H1 (cell line): Measurements from ENCODE around the gene CNTNAP1. TPM values are rescaled to one million over a fixed set of nuclear protein-coding genes. Genes with fewer than 3 reads are reported as not detected.
A peak's percentile ranks its signal among the peaks of the same experiment; 100 is the strongest.

Experiments
- CTCF ChIA-PET: fragments of 300-600 bp; sonication (Branson Sonifier 250); formaldehyde crosslinking; loops from one replicate; lab custom pipeline; 2021; ENCODE audit not compliant: partially characterized antibody; lab: Charles Lee
- POLR2A ChIA-PET: fragments of 300-600 bp; sonication (Branson Sonifier 250); formaldehyde crosslinking; loops from one replicate; lab custom pipeline; 2021; ENCODE audit warnings: inconsistent platforms; ENCODE audit not compliant: partially characterized antibody; lab: Charles Lee
- DNase-seq, 2 experiments: peaks; one replicate each; pipeline versions ENCODE4 v3.0.0 to v3.0.0-alpha.2; 2010 to 2022; ENCODE audit warnings: low spot score in 2 of 2, low read depth in 1 of 2, mixed read lengths in 1 of 2
- FAIRE-seq: peaks from 2 replicates; lab custom pipeline; 2011; peaks lifted over from hg19 to GRCh38; lab: Jason Lieb, UNC
- H2AFZ ChIP-seq: 2 replicates; pipeline ENCODE4 v1.8.1; 2012; ENCODE audit warnings: low read length, inconsistent platforms
- H2AK5ac ChIP-seq: 2 replicates; pipeline ENCODE4 v1.6.1; 2013; ENCODE audit warnings: low read depth, low read length
- H2BK120ac ChIP-seq: replicated peaks from 2 replicates; pipeline ENCODE3; 2013; ENCODE audit warnings: low read depth, low read length, inconsistent platforms
- H2BK12ac ChIP-seq: 2 replicates; pipeline ENCODE4 v1.6.1; 2013; ENCODE audit warnings: low read depth, low read length
- H2BK15ac ChIP-seq: 2 replicates; pipeline ENCODE4 v1.6.1; 2013; ENCODE audit warnings: low read length
- H2BK20ac ChIP-seq: 2 replicates; pipeline ENCODE4 v1.6.1; 2013; ENCODE audit warnings: low read length
- H2BK5ac ChIP-seq: 2 replicates; pipeline ENCODE4 v1.6.1; 2013; ENCODE audit warnings: low read depth, low read length
- H3K14ac ChIP-seq: 2 replicates; pipeline ENCODE4 v1.6.1; 2013; ENCODE audit warnings: inconsistent platforms; ENCODE audit not compliant: insufficient read length
- H3K18ac ChIP-seq: 2 replicates; pipeline ENCODE4 v1.6.1; 2013; ENCODE audit warnings: low read length; ENCODE audit errors: extremely low read depth
- H3K23ac ChIP-seq: 2 replicates; pipeline ENCODE4 v1.6.1; 2013; ENCODE audit warnings: inconsistent platforms; ENCODE audit not compliant: insufficient read length
- H3K23me2 ChIP-seq: 2 replicates; pipeline ENCODE4 v1.6.1; 2013; ENCODE audit warnings: low read depth, low read length
- H3K27ac ChIP-seq: 2 replicates; pipeline ENCODE4 v1.6.1; 2011; ENCODE audit warnings: low read depth, low read length, inconsistent platforms
- H3K27me3 ChIP-seq, 4 experiments: replicated peaks in 1 of 4; 1 replicate in 1 of 4; 2 replicates in 3 of 4; pipeline versions ENCODE4 v1.6.1 to v1.8.1; 2011 to 2013; ENCODE audit warnings: low read length in 3 of 4, mild to moderate bottlenecking in 3 of 4, inconsistent platforms in 2 of 4, mixed read lengths in 2 of 4, moderate library complexity in 1 of 4; ENCODE audit not compliant: control insufficient read depth in 3 of 4, insufficient read depth in 3 of 4; ENCODE audit errors: extremely low read depth in 1 of 4
- H3K36me3 ChIP-seq, 4 experiments: 2 replicates each; pipeline versions ENCODE4 v1.6.1 to v1.8.1; 2011 to 2013; ENCODE audit warnings: mild to moderate bottlenecking in 4 of 4, low read length in 3 of 4, moderate library complexity in 2 of 4, control low read depth in 1 of 4, inconsistent platforms in 1 of 4; ENCODE audit not compliant: insufficient read depth in 4 of 4, control insufficient read depth in 2 of 4
- H3K4ac ChIP-seq: replicated peaks from 2 replicates; pipeline ENCODE3; 2013; ENCODE audit warnings: low read length, low read depth, mixed read lengths, inconsistent platforms; ENCODE audit not compliant: insufficient read length
- H3K4me1 ChIP-seq, 4 experiments: replicated peaks in 1 of 4; 1 replicate in 1 of 4; 2 replicates in 3 of 4; pipeline versions ENCODE4 v1.6.1 to v1.8.1; 2011 to 2013; ENCODE audit warnings: low read length in 3 of 4, inconsistent platforms in 2 of 4, mixed read lengths in 1 of 4; ENCODE audit not compliant: insufficient read depth in 4 of 4, control insufficient read depth in 3 of 4
- H3K4me2 ChIP-seq, 2 experiments: 2 replicates each; pipeline versions ENCODE4 v1.6.1 to v1.8.1; 2011 to 2013; ENCODE audit warnings: low read depth in 2 of 2, low read length in 2 of 2, control low read depth in 1 of 2, inconsistent platforms in 1 of 2, mild to moderate bottlenecking in 1 of 2; ENCODE audit not compliant: insufficient read depth in 1 of 2
- H3K4me3 ChIP-seq, 4 experiments: fragments of 200-600, 300-600 bp in 1 of 4; sonication (generic), shearing (Covaris generic), sonication (Bioruptor Twin) in 1 of 4; 2 replicates each; pipeline versions ENCODE4 v1.5.1 to v1.8.1; 2011 to 2016; ENCODE audit warnings: low read length in 4 of 4, low read depth in 3 of 4, control low read depth in 2 of 4, inconsistent platforms in 2 of 4, mild to moderate bottlenecking in 2 of 4, mixed read lengths in 1 of 4, moderate library complexity in 1 of 4; ENCODE audit not compliant: insufficient read depth in 2 of 4; ENCODE audit errors: extremely low read depth in 1 of 4
- H3K56ac ChIP-seq: replicated peaks from 2 replicates; pipeline ENCODE3; 2013; ENCODE audit warnings: low read depth, mild to moderate bottlenecking, mixed read lengths, low read length, inconsistent platforms; ENCODE audit not compliant: insufficient read length
- H3K79me1 ChIP-seq: 2 replicates; pipeline ENCODE4 v1.6.1; 2013; ENCODE audit warnings: low read depth, low read length, control low read depth
- H3K79me2 ChIP-seq, 2 experiments: 2 replicates each; pipeline versions ENCODE4 v1.6.1 to v1.8.1; 2012 to 2013; ENCODE audit warnings: low read length in 2 of 2, mild to moderate bottlenecking in 2 of 2, inconsistent platforms in 1 of 2; ENCODE audit not compliant: insufficient read depth in 2 of 2, control insufficient read depth in 1 of 2
- H3K9ac ChIP-seq, 4 experiments: replicated peaks in 1 of 4; 1 replicate in 1 of 4; 2 replicates in 3 of 4; pipeline versions ENCODE4 v1.6.1 to v1.8.1; 2011 to 2013; ENCODE audit warnings: low read depth in 3 of 4, low read length in 3 of 4, control low read depth in 2 of 4, mild to moderate bottlenecking in 2 of 4, moderate library complexity in 2 of 4, inconsistent platforms in 1 of 4; ENCODE audit errors: extremely low read depth in 1 of 4
- H3K9me3 ChIP-seq, 2 experiments: 2 replicates each; pipeline versions ENCODE4 v1.6.1 to v1.8.1; 2012 to 2013; ENCODE audit warnings: mild to moderate bottlenecking in 2 of 2, moderate library complexity in 2 of 2, control low read depth in 1 of 2, inconsistent platforms in 1 of 2, low read depth in 1 of 2, low read length in 1 of 2, mixed read lengths in 1 of 2; ENCODE audit not compliant: insufficient read depth in 2 of 2
- H4K20me1 ChIP-seq, 2 experiments: replicated peaks in 1 of 2; 2 replicates each; pipeline versions ENCODE3 to v1.8.1; 2011 to 2013; ENCODE audit warnings: inconsistent platforms in 2 of 2, low read length in 2 of 2, mild to moderate bottlenecking in 1 of 2; ENCODE audit not compliant: insufficient read depth in 2 of 2, control insufficient read depth in 1 of 2
- H4K5ac ChIP-seq: 2 replicates; pipeline ENCODE4 v1.6.1; 2013; ENCODE audit warnings: low read length, low read depth, mixed read lengths, inconsistent platforms; ENCODE audit not compliant: insufficient read length
- H4K8ac ChIP-seq: 2 replicates; pipeline ENCODE4 v1.8.0; 2013; ENCODE audit warnings: mild to moderate bottlenecking, moderate library complexity, low read length, inconsistent platforms; ENCODE audit not compliant: insufficient read depth; ENCODE audit errors: extremely low read depth
- H4K91ac ChIP-seq: replicated peaks from 2 replicates; pipeline ENCODE3; 2013; ENCODE audit warnings: low read length, mixed read lengths, inconsistent platforms; ENCODE audit not compliant: insufficient read length
- ASH2L ChIP-seq: fragments of 200-600, 300-600 bp; sonication (generic); IDR thresholded peaks from one replicate; pipeline ENCODE4 v1.7.1; 2017; ENCODE audit warnings: low read length
- NRF1 ChIP-seq: IDR thresholded peaks from 2 replicates; pipeline ENCODE4 v1.6.1; 2011; ENCODE audit warnings: mild to moderate bottlenecking, low read depth, low read length, improper control_type of control experiment
- POLR2AphosphoS5 ChIP-seq: IDR thresholded peaks from 2 replicates; pipeline ENCODE4 v1.6.1; 2011; ENCODE audit warnings: low read depth, low read length
- RNF2 ChIP-seq: fragments of 200-900, 300-1000 bp; sonication (generic); IDR thresholded peaks from 2 replicates; pipeline ENCODE4 v1.7.1; 2016; ENCODE audit warnings: borderline replicate concordance, low read depth, mild to moderate bottlenecking, antibody characterized with exemption, low read length; ENCODE audit not compliant: poor library complexity, severe bottlenecking; ENCODE audit errors: missing control alignments
- SRF ChIP-seq: IDR thresholded peaks from 2 replicates; pipeline ENCODE4 v1.6.1; 2011; ENCODE audit warnings: mild to moderate bottlenecking, low read depth, low read length, moderate library complexity
- SUZ12 ChIP-seq: fragments of 200-600 bp; sonication (generic); IDR thresholded peaks from 2 replicates; pipeline ENCODE4 v1.6.1; 2012; ENCODE audit warnings: mild to moderate bottlenecking, inconsistent platforms, low read length, moderate library complexity, mixed read lengths
- TAF7 ChIP-seq: optimal IDR thresholded peaks from 2 replicates; pipeline ENCODE3; 2011; ENCODE audit warnings: low read depth, mild to moderate bottlenecking, inconsistent platforms, low read length, moderate library complexity, borderline replicate concordance
- WGBS, 2 experiments: shearing (Covaris generic) in 1 of 2; methylation state at CpG; one replicate each; pipeline versions ENCODE4 v1.1.6 to v1.1.7; 2013 to 2015; ENCODE audit warnings: low lambda C conversion rate in 2 of 2, mixed read lengths in 2 of 2, inconsistent platforms in 1 of 2, low coverage in 1 of 2, missing lambda C conversion rate in 1 of 2; ENCODE audit not compliant: insufficient replicate concordance in 2 of 2, insufficient coverage in 1 of 2, insufficient read length in 1 of 2; ENCODE audit errors: extremely low coverage in 1 of 2, missing lambda C conversion rate in 1 of 2; 5-methylcytosine and 5-hydroxymethylcytosine counted together
- polyA plus RNA-seq, 7 experiments: library from polyadenylated mRNA; depleted of rRNA in 3 of 7; stranded (reverse) in 5 of 7; unstranded in 2 of 7; fragments of >200 nt in 5 of 7; fragments of 200-250 nt in 2 of 7; gene quantifications; 1 replicate in 5 of 7; 2 replicates in 1 of 7; 4 replicates in 1 of 7; pipeline versions ENCODE4 v1.2.1 to v1.2.3, GENCODE V29; 2011 to 2013; ENCODE audit warnings: missing spikeins in 2 of 7, mixed read lengths in 2 of 7
- total RNA-seq: library from RNA; stranded (reverse); fragmentation: NEBNext Ultra II Directional; extraction: Animal tissue kit (Norgen Biotek cat#: 25700); gene quantifications from 2 replicates; pipeline ENCODE4 v1.2.1, GENCODE V29; 2021
- TF ChIP-seq, protein P1 (sequence below): IDR thresholded peaks from 2 replicates; pipeline ENCODE4 v1.6.1; 2011; ENCODE audit warnings: low read depth, mild to moderate bottlenecking, low read length; ENCODE audit not compliant: insufficient read depth
- TF ChIP-seq, protein P2 (sequence below): IDR thresholded peaks from 2 replicates; pipeline ENCODE4 v1.6.1; 2012; ENCODE audit warnings: inconsistent platforms

CNTNAP1 gene
- total and polyA plus RNA-seq, 2 of the 8 experiments (the other 6 are each of a cell fraction or from before 2014, with no cell fraction given) = 4.7 to 10.0 TPM

DNA sequence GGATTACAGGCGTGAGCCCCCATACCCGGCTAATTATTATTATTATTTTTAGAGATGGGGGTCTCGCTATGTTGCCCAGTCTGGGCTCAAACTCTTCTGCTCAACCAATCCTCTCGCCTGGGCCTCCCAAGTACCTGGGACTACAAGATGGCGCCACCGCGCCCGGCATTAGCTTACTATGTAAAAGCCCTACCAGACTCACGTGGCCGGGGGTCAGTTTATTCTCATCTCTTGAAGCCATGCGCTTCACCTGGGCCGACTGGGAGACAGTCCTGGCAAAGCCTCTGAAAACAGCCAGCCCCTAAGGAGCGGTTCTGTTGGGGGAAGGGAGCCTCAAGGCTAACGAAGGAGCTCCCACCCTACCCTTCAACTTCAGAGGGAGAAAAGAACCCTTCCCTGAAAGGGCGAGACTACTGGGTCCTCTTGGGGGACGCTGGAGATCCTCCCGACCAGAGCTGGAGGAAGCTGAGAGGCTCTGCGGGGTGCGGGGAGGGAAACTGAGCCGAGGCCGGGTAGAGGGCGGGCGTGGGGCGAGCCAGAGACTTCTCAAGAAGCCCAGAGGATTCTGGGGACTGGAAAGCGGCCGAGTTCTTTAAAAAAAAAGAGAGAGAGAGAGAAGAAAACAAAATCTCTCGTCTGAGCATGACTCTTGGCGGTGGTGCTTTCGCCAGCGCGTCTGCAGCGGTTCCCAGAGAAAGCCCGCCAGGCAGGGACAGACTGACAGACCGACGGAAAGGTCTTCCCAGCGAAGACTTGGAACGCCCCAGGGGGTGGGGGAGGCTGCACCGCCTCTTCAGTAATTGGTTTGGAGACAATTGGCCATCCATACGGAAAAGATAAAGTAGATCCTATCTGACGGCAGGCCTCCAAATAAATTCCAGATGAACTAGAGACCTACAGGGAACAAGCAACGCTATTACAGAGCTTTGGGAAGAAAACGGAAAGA lies 28.9 kb upstream of the CNTNAP1 start:
- H4K20me1 ChIP-seq = no peaks in the 10 kb centered on the region
- H3K4me3 ChIP-seq = peak overlapping the region; percentile 14 to 54 (median 36); a peak in 7 of 8 replicates
- H3K56ac ChIP-seq = no peak overlapping the region
- peak overlapping the region; percentile 1 for H3K4ac ChIP-seq
- H3K36me3 ChIP-seq = no peaks in the 10 kb centered on the region
- H3K14ac ChIP-seq = no peak overlapping the region
- no peak overlapping the region for H4K5ac ChIP-seq
- H3K4me1 ChIP-seq = peaks cover 0 to 7% (median 0%) of the 10 kb centered on the region in 4 experiments; a peak in 3 of 7 replicates
- H3K79me2 ChIP-seq = no peaks in the 10 kb centered on the region
- no peak overlapping the region for H2BK120ac ChIP-seq
- no peak overlapping the region for H3K23ac ChIP-seq
- ChIA-PET CTCF (interaction anchor here (0.6 to 1.7 kb wide), 7 partner anchors 18 to 76 kb away, joined by 3 to 5 read pairs (median 3); partner anchors contain the start of gene PSMC3IP), POLR2A (interaction anchor here (0.8 to 2.3 kb wide), 5 partner anchors 16 to 75 kb away, joined by 3 to 7 read pairs (median 3); partner anchors contain the start of genes PSMC3IP, RETREG3 and TUBG1)
- no peaks in the 10 kb centered on the region for H3K9me3 ChIP-seq
- no peak overlapping the region for H2BK20ac ChIP-seq
- FAIRE-seq (no peak), DNase-seq (peak in 1 of 2 experiments; percentile 68)
- no peak overlapping the region for H4K8ac ChIP-seq
- WGBS, 2 experiments = 41% methylated on average over 34 of the region's 42 CpGs; no CpG with 5 or more reads in 1 of the 2 experiments
- no peaks in the 10 kb centered on the region for H3K27me3 ChIP-seq
- no peak overlapping the region for H2BK12ac ChIP-seq
- H2AFZ ChIP-seq = peak overlapping the region; percentile 97
- no peaks in the 10 kb centered on the region for H3K79me1 ChIP-seq
- peak overlapping the region; percentile 67 to 72 for H3K4me2 ChIP-seq
- no peak overlapping the region; the same call in 1 of the 2 replicates for H3K18ac ChIP-seq
- no peak overlapping the region for H2AK5ac ChIP-seq
- no peak overlapping the region; a peak in 2 of 7 replicates for H3K9ac ChIP-seq
- no peak overlapping the region for H2BK5ac ChIP-seq
- no peak overlapping the region for H3K27ac ChIP-seq
- H2BK15ac ChIP-seq = 0 out of 2 replicates have a peak overlapping the region, but pooled peaks have one; percentile 83
- no peaks in the 10 kb centered on the region; the same call in 1 of the 2 replicates for H3K23me2 ChIP-seq
- H4K91ac ChIP-seq = peak overlapping the region; percentile 2
- TF ChIP-seq TAF7 (no peak), NRF1 (no peak), SUZ12 (no peak), POLR2AphosphoS5 (no peak), RNF2 (no peak), SRF (no peak), ASH2L (peak; percentile 73)
- TF ChIP-seq, protein P1, sequence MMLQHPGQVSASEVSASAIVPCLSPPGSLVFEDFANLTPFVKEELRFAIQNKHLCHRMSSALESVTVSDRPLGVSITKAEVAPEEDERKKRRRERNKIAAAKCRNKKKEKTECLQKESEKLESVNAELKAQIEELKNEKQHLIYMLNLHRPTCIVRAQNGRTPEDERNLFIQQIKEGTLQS = no peak
- TF ChIP-seq, protein P2, sequence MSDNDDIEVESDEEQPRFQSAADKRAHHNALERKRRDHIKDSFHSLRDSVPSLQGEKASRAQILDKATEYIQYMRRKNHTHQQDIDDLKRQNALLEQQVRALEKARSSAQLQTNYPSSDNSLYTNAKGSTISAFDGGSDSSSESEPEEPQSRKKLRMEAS = peak; percentile 41; the same call in 1 of the 2 replicates
